Tibial nerve (tissue), 4 donors: ENCODE data around the gene HSPG2. TPM values are rescaled to one million over a fixed set of nuclear protein-coding genes. Genes with fewer than 3 reads are reported as not detected.

Experiments used
- DNase-seq, 2 donors: peaks; one replicate each; pipeline ENCODE4 v3.0.0-alpha.2; 2019; ENCODE audit warnings: low spot score in 2 of 2
- H3K27ac ChIP-seq, 4 donors: fragments of 200-600 bp; sonication (generic) in 3 of 4; one replicate each; pipeline ENCODE4 v1.5.1; 2017 to 2019; ENCODE audit warnings: mild to moderate bottlenecking in 1 of 4
- H3K27me3 ChIP-seq, 2 donors: fragments of 200-600 bp; sonication (generic) in 1 of 2; one replicate each; pipeline versions ENCODE4 v1.5.1 to v1.6.0; 2017 to 2019
- H3K36me3 ChIP-seq, 3 donors: fragments of 200-600 bp; sonication (generic); one replicate each; pipeline ENCODE4 v1.5.1; 2018 to 2019
- H3K4me1 ChIP-seq, 4 donors: fragments of 200-600 bp; sonication (generic) in 3 of 4; one replicate each; pipeline ENCODE4 v1.5.1; 2017 to 2019
- H3K4me3 ChIP-seq, 4 donors: fragments of 200-600 bp; sonication (generic) in 3 of 4; one replicate each; pipeline ENCODE4 v1.5.1; 2017 to 2019; ENCODE audit warnings: mild to moderate bottlenecking in 1 of 4, moderate library complexity in 1 of 4
- H3K9me3 ChIP-seq, 4 donors: fragments of 200-600 bp; sonication (generic) in 3 of 4; one replicate each; pipeline ENCODE4 v1.5.1; 2017 to 2019
- CTCF ChIP-seq, 5 experiments: fragments of 200-600 bp in 3 of 5; fragments of 450-650 bp in 2 of 5; sonication (generic) in 3 of 5; IDR thresholded peaks; one replicate each; pipeline ENCODE4 v1.5.1; 2016 to 2019; ENCODE audit warnings: antibody characterized with exemption in 5 of 5, mild to moderate bottlenecking in 3 of 5, moderate library complexity in 2 of 5
- EP300 ChIP-seq, 2 donors: sonication (generic); formaldehyde crosslinking; IDR thresholded peaks; one replicate each; pipeline ENCODE4 v1.6.1; 2017; ENCODE audit warnings: antibody characterized with exemption in 2 of 2, mild to moderate bottlenecking in 1 of 2
- POLR2A ChIP-seq, 2 donors: fragments of 450-650 bp; IDR thresholded peaks; one replicate each; pipeline ENCODE4 v1.6.1; 2017; ENCODE audit warnings: antibody characterized with exemption in 2 of 2, mild to moderate bottlenecking in 2 of 2, moderate library complexity in 2 of 2
- WGBS, 2 donors: methylation state at CpG; one replicate each; pipeline ENCODE4 v1.1.5; 2018; 5-methylcytosine and 5-hydroxymethylcytosine counted together
- total RNA-seq, 4 donors: library from RNA; depleted of rRNA; stranded (reverse); fragments of >200 nt; gene quantifications; one replicate each; pipeline ENCODE4 v1.1.0, GENCODE V29; 2016

Gene HSPG2
- total RNA-seq, 4 donors from 2014 or later: 292 to 486 (median 404) TPM

DNA sequence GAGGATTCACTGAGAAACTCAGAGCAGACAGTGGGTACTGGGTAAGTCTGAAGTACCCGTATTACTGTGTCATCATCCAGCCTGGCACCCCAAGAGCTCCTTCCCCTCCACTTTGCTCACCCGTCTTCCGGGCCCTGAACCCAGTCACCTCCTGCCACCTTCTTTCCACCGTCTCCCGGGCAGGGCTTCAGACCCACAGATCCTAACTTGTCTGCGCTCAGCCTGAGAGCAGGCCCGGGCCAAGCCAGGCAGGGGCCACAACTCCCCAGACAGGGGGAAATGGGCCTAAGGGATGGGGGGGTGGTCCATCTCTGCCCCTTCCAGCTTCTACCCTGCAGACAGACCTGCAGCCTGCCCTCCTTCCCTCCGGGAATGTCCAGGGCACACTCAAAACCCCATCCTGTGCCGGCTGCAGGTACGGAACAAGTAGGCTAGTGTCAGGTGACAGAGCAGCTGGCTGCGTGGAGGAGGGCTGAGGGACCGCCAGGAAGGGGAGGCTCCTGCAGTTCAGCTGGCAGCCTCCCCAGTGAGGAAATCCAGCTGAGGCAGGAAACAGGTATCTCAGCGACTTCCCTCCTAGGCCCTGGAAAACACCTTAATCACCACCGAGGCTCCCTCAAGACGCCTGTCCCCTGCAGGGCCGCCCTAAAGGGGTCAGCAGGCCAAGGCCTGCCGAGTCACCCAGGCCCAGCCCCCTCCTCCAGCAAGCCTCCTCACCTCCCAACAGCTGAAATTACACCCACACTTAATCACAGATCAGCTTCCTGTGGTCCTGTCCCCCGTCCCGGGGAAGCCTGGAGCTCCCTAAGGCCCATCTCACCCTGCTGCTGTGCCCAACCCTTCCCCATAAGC is 3.5 kb downstream of the HSPG2 start:
- Histone ChIP-seq H3K36me3 (peaks cover 0 to 4% (median 0%) of the 10 kb centered on the region in 3 donors), H3K27me3 (no peaks in the 10 kb centered on the region), H3K4me3 (peak overlapping the region; percentile 24 to 93 (median 81)), H3K9me3 (no peaks in the 10 kb centered on the region), H3K4me1 (peaks cover 12 to 87% (median 69%) of the 10 kb centered on the region in 4 donors), H3K27ac (peak overlapping the region; percentile 78 to 95 (median 91))
- WGBS, 2 donors: 19 to 22% methylated on average over 19 of the region's 19 CpGs
- no peak for DNase-seq
- peak in 1 of 2 donors; percentile 59 for TF ChIP-seq EP300 (IDR thresholded peaks at IDR 0.05)
- no peak for TF ChIP-seq CTCF (IDR thresholded peaks at IDR 0.05)

DNA sequence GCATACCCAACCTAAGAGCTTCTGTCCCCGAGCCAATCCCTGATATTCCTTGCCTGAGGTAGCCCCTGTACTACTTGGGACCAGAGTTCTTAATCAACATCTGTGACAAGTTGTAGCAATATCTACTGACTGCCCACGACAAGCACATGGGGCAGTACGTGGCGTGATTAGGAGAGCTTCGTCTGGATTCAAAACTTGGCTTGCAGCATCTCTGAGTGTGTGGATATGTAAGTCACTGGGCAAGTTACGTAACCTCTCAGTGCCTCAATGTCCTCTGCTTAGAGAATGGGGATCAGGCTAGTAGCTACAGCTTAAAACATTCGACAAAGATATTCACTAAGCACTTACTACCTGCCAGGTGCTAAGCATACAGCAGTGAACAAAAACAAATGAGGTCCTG is 5.0 kb downstream of the HSPG2 start:
- peaks cover 0 to 4% (median 0%) of the 10 kb centered on the region in 3 donors for H3K36me3 ChIP-seq
- no peak for TF ChIP-seq CTCF (IDR thresholded peaks at IDR 0.05)
- TF ChIP-seq POLR2A (IDR thresholded peaks at IDR 0.05): peak in 1 of 2 donors; percentile 36
- TF ChIP-seq EP300 (IDR thresholded peaks at IDR 0.05): peak in 1 of 2 donors; percentile 87
- 23 to 30% methylated on average over 3 to 7 of the region's 7 CpGs for WGBS, 2 donors
- peak in 1 of 2 donors; percentile 69 for DNase-seq
- peak overlapping the region in 2 of 4 donors; percentile 22 to 93 for H3K4me3 ChIP-seq
- H3K27ac ChIP-seq: peak overlapping the region; percentile 78 to 95 (median 91)
- peaks cover 12 to 90% (median 72%) of the 10 kb centered on the region in 4 donors for H3K4me1 ChIP-seq
- H3K27me3 ChIP-seq: no peaks in the 10 kb centered on the region
- no peaks in the 10 kb centered on the region for H3K9me3 ChIP-seq

DNA sequence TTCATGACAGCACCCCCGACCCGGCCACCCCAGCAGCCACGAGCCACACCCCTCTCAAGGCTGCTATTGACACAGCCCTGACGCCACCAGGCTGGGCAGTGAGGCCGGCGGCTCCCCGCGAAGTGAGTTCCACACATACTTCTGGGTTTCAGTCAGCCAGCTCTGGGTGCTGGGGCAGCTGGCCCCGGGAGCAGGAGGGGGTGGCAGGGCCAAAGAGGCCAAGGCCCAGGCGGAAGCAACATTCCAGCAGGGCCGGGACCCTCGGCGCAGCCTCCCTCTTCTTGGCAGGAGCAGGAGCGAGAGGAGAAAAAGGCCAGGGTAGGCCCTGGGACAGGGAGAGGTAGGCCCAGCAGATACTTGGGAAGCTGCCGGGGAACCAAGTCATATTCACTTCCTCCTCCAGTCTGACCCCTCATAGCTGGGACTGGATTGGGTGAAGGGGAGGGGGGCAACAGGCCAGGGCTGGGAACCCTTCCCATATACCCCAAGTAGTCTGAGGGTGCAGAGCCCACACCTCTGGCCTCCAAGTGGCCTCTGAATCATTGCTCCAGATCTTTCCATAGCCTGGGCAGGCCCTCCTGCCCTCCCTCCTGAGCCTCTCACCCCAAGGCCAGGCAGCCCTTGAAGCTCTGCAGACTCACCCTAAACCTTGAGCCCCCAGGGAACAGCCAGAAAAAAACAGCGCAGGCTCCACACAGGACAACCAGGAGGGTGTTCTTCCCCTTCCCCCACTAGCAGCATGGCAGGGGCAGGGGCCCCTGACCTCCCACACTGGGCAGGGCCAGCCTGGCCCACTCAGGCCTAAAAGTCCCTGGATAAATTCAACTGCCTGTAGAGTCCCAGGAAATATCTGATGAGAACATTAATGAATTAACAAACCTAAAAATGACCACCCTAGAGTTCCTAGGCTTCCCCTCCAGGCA is 5.7 kb downstream of the HSPG2 start:
- peaks cover 12 to 97% (median 78%) of the 10 kb centered on the region in 4 donors for H3K4me1 ChIP-seq
- 6 to 25% methylated on average over 15 to 16 of the region's 16 CpGs for WGBS, 2 donors
- peak overlapping the region; percentile 78 to 95 (median 91) for H3K27ac ChIP-seq
- H3K4me3 ChIP-seq: peak overlapping the region in 1 of 4 donors; percentile 9
- peaks cover 0 to 4% (median 0%) of the 10 kb centered on the region in 3 donors for H3K36me3 ChIP-seq
- peak in 1 of 2 donors; percentile 23 for TF ChIP-seq POLR2A (IDR thresholded peaks at IDR 0.05)
- no peak for TF ChIP-seq CTCF (IDR thresholded peaks at IDR 0.05)
- peak in 1 of 2 donors; percentile 96 for TF ChIP-seq EP300 (IDR thresholded peaks at IDR 0.05)
- no peaks in the 10 kb centered on the region for H3K9me3 ChIP-seq
- H3K27me3 ChIP-seq: no peaks in the 10 kb centered on the region
- DNase-seq: peak; percentile 59 to 72

DNA sequence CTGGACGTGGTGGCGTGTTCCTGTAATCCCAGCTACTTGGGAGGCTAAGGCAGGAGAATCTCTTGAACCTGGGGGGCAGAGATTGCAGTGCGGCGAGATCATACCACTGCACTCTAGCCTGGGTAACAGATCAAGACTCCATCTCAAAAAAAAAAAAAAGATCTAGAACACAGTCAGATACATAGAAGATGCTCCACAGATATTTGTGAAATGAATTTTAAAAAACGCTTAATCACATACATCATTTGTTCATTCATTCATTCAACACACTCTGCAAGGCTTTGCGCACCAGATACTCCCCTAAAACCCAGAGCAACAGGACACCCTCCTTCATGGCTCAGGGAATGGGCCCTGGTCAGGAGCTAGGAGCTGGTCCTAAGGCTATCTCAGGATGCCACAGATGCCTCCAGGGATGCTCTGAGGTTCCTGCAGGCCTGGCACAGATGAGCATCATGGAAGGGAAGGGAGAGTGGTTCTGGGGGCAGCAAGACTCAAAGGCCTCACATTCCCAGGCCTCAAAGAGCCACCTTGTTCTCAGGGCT is 6.4 kb downstream of the HSPG2 start:
- H3K4me1 ChIP-seq: peaks cover 12 to 100% (median 82%) of the 10 kb centered on the region in 4 donors
- peak overlapping the region in 1 of 4 donors; percentile 9 for H3K4me3 ChIP-seq
- peaks cover 0 to 4% (median 0%) of the 10 kb centered on the region in 3 donors for H3K36me3 ChIP-seq
- WGBS, 2 donors: 64 to 69% methylated on average over 6 of the region's 6 CpGs
- TF ChIP-seq POLR2A (IDR thresholded peaks at IDR 0.05) (no peak), EP300 (IDR thresholded peaks at IDR 0.05) (no peak), CTCF (IDR thresholded peaks at IDR 0.05) (no peak)
- DNase-seq: no peak
- H3K9me3 ChIP-seq: no peaks in the 10 kb centered on the region
- H3K27me3 ChIP-seq: no peaks in the 10 kb centered on the region
- peak overlapping the region; percentile 78 to 95 (median 91) for H3K27ac ChIP-seq
